GM19193 (cell line): Measurements from ENCODE around the gene MBTD1.

Source experiments
- POLR2A ChIP-seq: IDR thresholded peaks from 4 replicates; pipeline ENCODE4 v1.6.1; 2011; ENCODE audit not compliant: insufficient read depth, insufficient read length; ENCODE audit errors: extremely low read depth

Gene MBTD1

DNA sequence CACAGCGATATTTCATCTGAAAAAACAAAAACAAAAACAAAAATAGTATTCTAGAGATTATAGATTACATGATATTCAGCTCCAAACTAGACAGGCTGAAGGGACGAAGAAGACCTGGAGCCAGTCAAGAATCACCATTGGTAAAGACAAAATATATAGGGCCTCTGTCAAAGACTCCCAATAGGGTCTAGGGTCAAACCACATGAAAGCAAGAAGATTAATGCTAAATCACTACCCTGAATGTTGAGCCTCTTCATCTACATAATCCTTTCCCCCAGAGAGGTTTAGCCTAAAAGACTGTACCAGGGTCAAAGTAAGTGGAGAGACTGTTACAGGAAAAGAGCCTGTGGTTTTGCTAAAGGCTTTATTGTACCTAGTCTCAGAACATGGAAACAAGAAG is 117.3 kb downstream of the MBTD1 start:
- TF ChIP-seq POLR2A = no peak

DNA sequence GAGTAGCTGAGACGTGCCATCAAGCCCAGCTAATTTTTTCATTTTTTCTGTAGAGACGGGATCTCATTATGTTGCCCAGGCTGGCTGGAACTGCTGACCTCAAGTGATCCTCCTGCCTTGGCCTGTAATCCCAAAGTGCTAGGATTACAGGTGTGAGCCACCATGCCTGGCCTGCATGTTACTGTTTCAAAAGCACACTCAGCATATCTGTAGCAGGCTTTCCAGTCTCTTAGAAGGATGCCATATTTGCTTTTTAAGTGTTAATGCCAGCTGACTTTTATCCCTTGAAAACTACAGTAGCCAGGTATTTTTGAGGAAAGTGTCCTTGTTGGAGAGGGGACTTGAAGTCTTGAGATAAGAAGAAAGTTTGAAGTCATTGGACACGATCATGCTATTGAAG is 123.9 kb downstream of the MBTD1 start:
- no peak for TF ChIP-seq POLR2A

DNA sequence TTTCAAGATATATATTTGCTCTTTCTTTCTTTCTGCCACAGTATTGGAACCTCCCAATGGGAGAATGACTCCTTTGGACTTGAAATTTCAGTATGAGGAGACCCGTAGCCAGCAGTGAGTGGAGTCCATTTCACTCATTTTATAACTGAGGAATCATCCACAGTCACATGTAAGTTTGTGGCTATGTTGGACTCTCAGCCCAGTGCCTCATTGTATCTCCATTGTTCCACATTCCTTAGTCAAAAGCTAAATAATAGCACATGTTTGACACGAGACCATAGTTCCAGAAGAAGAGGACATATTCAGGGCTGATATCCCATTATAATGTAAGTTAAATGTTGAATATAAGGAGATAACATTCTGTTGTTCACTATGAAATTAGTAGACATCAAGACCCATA is 126.5 kb downstream of the MBTD1 start:
- no peak for TF ChIP-seq POLR2A

DNA sequence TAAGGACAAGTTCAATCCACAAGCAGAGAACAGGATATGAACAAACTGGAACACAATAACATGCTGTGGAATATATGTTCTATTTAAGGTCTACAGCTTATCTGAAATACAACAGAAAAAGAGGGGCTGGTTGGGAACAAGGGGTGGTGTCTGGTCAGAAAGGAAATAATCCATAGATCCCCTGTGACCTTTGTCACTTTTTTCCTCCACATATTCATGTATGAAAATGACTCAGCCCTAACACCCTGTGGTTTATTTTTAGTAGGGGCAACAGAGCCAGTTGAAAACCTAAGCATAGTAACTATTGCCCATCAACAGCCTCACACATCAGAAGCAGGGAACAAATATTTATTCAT is 126.9 kb downstream of the MBTD1 start:
- TF ChIP-seq POLR2A = no peak

DNA sequence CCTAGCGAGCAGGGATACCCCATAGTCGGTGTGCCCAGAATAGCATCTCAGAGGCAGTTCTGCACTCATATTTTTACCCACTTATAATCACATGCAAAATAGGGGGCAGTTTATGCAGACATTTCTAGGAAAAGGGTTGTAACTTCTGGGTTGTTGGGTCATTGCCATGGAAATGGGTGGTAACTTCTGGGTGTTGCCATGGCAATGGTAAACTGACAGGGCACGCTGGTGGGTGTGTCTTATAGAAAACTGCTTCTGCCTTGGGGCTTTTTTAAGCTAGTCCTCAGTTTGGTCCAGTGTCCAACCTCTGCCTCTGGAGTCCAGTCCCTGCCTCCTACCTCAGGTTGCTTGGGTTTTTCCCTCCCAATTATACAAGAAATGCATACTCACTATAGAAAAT is 131.8 kb downstream of the MBTD1 start:
- TF ChIP-seq POLR2A = no peak
